DOHH2 (cell line): Measurements from ENCODE around the gene MRPS18B.

ENCODE experiments used
- H3F3A ChIP-seq: fragments of 200-600 bp; sonication (generic), shearing (Covaris generic); 2 replicates; pipeline ENCODE4 v1.6.0; 2016; ENCODE audit warnings: antibody characterized with exemption, mild to moderate bottlenecking; ENCODE audit not compliant: control insufficient read depth, insufficient read depth
- H3K27ac ChIP-seq: fragments of 200-600 bp; sonication (generic); 2 replicates; pipeline ENCODE4 v1.5.1; 2014; ENCODE audit warnings: low read depth, mild to moderate bottlenecking, low read length, moderate library complexity
- H3K27me3 ChIP-seq: fragments of 200-600 bp; sonication (generic); 2 replicates; pipeline ENCODE4 v1.6.1; 2014; ENCODE audit warnings: mild to moderate bottlenecking, low read length, mixed read lengths; ENCODE audit not compliant: control insufficient read depth
- H3K36me3 ChIP-seq: fragments of 200-600 bp; sonication (generic); 2 replicates; pipeline ENCODE4 v1.6.1; 2014; ENCODE audit warnings: mild to moderate bottlenecking, low read length, moderate library complexity, mixed read lengths; ENCODE audit not compliant: control insufficient read depth
- H3K4me1 ChIP-seq: fragments of 200-600 bp; sonication (generic); 2 replicates; pipeline ENCODE4 v1.6.1; 2014; ENCODE audit warnings: mild to moderate bottlenecking, low read length, mixed read lengths; ENCODE audit not compliant: control insufficient read depth
- H3K4me2 ChIP-seq: fragments of 200-600 bp; sonication (generic); 2 replicates; pipeline ENCODE4 v1.6.0; 2014; ENCODE audit warnings: mild to moderate bottlenecking, low read length, moderate library complexity
- H3K4me3 ChIP-seq: fragments of 200-600 bp; sonication (generic); 2 replicates; pipeline ENCODE4 v1.5.1; 2014; ENCODE audit warnings: mild to moderate bottlenecking, low read length, mixed read lengths
- H3K79me2 ChIP-seq: fragments of 200-600 bp; sonication (generic); 2 replicates; pipeline ENCODE4 v1.6.1; 2014; ENCODE audit warnings: mild to moderate bottlenecking, low read length, mixed read lengths; ENCODE audit not compliant: control insufficient read depth
- H3K9me2 ChIP-seq: fragments of 200-600 bp; sonication (generic); replicated peaks from 2 replicates; pipeline ENCODE4 v1.6.1; 2014; ENCODE audit warnings: mild to moderate bottlenecking, low read length, mixed read lengths; ENCODE audit not compliant: control insufficient read depth
- H3K9me3 ChIP-seq: fragments of 200-600 bp; sonication (generic); 2 replicates; pipeline ENCODE4 v1.6.1; 2014; ENCODE audit warnings: antibody characterized with exemption, low read length, mixed read lengths; ENCODE audit not compliant: control insufficient read depth, insufficient read depth
- H4K20me1 ChIP-seq: fragments of 200-600 bp; sonication (generic); 2 replicates; pipeline ENCODE4 v1.6.0; 2014; ENCODE audit warnings: low read depth, mild to moderate bottlenecking, antibody characterized with exemption, low read length, moderate library complexity; ENCODE audit not compliant: control insufficient read depth, insufficient read depth
- EZH2phosphoT487 ChIP-seq: fragments of 200-600 bp; sonication (generic); IDR thresholded peaks from 2 replicates; pipeline ENCODE4 v1.6.1; 2017; ENCODE audit warnings: borderline replicate concordance, mild to moderate bottlenecking, antibody characterized with exemption, low read length, moderate library complexity, mixed read lengths
- TF ChIP-seq, protein P1 (sequence below): fragments of 200-600 bp; sonication (generic); IDR thresholded peaks from one replicate; pipeline ENCODE4 v1.5.1; 2014; ENCODE audit warnings: antibody characterized with exemption, mild to moderate bottlenecking, low read depth, low read length; ENCODE audit not compliant: poor library complexity, severe bottlenecking

The MRPS18B gene

DNA sequence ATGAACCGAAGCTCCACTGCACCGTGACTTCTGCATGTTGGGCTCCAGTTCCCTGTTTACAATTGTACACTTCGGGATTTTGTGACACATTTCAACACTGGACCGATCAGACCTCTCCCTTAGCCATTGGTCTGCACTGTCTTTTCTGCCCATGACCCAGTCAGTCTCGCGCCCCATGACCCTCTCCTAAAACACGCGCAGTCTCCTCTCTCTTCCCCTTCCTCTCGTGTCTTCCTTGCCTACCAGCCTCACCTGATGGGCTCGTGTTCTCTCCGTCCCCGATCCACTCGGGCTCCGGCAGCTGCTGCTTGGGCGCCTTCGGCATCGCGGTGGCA, 46.9 kb upstream of the MRPS18B start:
- H3K27me3 ChIP-seq: no peaks in the 10 kb centered on the region
- H3K36me3 ChIP-seq: peaks cover 33% of the 10 kb centered on the region
- no peak overlapping the region for H3K27ac ChIP-seq
- no peaks in the 10 kb centered on the region for H3K9me2 ChIP-seq
- peak overlapping the region; percentile 87 for H3K4me3 ChIP-seq
- no peak for TF ChIP-seq EZH2phosphoT487
- TF ChIP-seq, protein P1, sequence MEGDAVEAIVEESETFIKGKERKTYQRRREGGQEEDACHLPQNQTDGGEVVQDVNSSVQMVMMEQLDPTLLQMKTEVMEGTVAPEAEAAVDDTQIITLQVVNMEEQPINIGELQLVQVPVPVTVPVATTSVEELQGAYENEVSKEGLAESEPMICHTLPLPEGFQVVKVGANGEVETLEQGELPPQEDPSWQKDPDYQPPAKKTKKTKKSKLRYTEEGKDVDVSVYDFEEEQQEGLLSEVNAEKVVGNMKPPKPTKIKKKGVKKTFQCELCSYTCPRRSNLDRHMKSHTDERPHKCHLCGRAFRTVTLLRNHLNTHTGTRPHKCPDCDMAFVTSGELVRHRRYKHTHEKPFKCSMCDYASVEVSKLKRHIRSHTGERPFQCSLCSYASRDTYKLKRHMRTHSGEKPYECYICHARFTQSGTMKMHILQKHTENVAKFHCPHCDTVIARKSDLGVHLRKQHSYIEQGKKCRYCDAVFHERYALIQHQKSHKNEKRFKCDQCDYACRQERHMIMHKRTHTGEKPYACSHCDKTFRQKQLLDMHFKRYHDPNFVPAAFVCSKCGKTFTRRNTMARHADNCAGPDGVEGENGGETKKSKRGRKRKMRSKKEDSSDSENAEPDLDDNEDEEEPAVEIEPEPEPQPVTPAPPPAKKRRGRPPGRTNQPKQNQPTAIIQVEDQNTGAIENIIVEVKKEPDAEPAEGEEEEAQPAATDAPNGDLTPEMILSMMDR: no peak
- no peaks in the 10 kb centered on the region; the same call in 1 of the 2 replicates for H3F3A ChIP-seq
- H3K4me2 ChIP-seq: peak overlapping the region; percentile 85
- no peaks in the 10 kb centered on the region for H3K9me3 ChIP-seq
- H3K79me2 ChIP-seq: peaks cover 48% of the 10 kb centered on the region
- peaks cover 28% of the 10 kb centered on the region for H4K20me1 ChIP-seq
- peaks cover 41% of the 10 kb centered on the region for H3K4me1 ChIP-seq

DNA sequence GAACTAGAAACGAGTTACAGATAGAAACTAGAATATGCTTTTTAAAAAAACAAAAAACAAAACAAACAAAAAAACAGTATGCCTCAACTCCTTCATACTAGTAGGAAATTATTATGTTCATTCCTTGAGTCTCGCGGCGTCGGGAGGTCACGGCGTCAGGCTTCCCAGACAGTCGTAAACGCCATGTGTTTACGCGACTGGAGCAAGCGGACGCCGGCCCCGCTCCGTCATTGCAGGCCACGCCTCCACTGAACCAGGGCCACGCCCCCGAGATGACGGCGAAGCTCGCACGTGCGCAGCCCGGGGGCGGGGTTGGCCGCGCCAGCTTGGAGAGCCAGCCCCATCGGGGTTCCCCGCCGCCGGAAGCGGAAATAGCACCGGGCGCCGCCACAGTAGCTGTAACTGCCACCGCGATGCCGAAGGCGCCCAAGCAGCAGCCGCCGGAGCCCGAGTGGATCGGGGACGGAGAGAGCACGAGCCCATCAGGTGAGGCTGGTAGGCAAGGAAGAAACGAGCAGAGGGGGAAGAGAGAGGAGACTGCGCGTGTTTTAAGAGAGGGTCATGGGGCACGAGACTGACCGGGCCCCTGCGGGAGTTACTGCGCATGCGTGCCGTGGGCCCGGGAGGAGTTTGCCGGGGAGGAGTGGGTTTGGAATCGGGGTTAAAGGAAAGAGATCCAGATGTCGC, 46.4 kb upstream of the MRPS18B start, which contains the start of gene ABCF1:
Gene ABCF1 (plus strand): TSS at position 368 of the 687 bp plus-strand sequence. CDS start 46 bp downstream, at position 414.
- Histone ChIP-seq H3K9me3 (no peaks in the 10 kb centered on the region), H3K36me3 (peaks cover 35% of the 10 kb centered on the region), H3K4me2 (peak within 1 kb of the TSS; percentile 85), H3K27me3 (no peaks in the 10 kb centered on the region), H3K79me2 (peaks cover 53% of the 10 kb centered on the region), H3K27ac (peak within 1 kb of the TSS; percentile 59), H3K4me3 (peak within 1 kb of the TSS; percentile 87), H4K20me1 (peaks cover 28% of the 10 kb centered on the region), H3K4me1 (peaks cover 41% of the 10 kb centered on the region), H3F3A (no peaks in the 10 kb centered on the region; the same call in 1 of the 2 replicates), H3K9me2 (no peaks in the 10 kb centered on the region)
- TF ChIP-seq, protein P1: no peak
- TF ChIP-seq EZH2phosphoT487: no peak

DNA sequence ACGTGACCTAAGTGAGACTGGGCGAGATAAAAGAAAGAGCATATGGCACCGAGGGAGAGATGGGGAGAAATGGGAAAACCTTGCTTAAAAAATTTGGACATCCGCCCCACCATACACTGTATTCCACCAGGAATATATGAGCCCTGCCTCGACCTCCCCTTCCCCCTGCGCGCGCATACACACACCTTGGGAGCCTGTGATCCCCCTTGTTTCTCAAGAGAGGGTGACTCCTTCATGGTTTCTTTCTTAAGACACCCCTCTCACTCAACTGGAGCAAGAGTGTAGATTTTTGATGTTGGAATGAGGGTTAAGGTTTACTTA, 45.9 kb upstream of the MRPS18B start:
- H3K36me3 ChIP-seq: peaks cover 39% of the 10 kb centered on the region
- peaks cover 41% of the 10 kb centered on the region for H3K4me1 ChIP-seq
- peak overlapping the region; percentile 59 for H3K27ac ChIP-seq
- H3F3A ChIP-seq: no peaks in the 10 kb centered on the region; the same call in 1 of the 2 replicates
- TF ChIP-seq EZH2phosphoT487: no peak
- TF ChIP-seq, protein P1: no peak
- peak overlapping the region; percentile 85 for H3K4me2 ChIP-seq
- H3K4me3 ChIP-seq: peak overlapping the region; percentile 87
- no peaks in the 10 kb centered on the region for H3K9me3 ChIP-seq
- no peaks in the 10 kb centered on the region for H3K27me3 ChIP-seq
- H3K79me2 ChIP-seq: peaks cover 58% of the 10 kb centered on the region
- peaks cover 28% of the 10 kb centered on the region for H4K20me1 ChIP-seq
- H3K9me2 ChIP-seq: no peaks in the 10 kb centered on the region
